ENCODE data around the gene PREX1.
A peak's percentile ranks its signal among the peaks of the same experiment; 100 is the strongest.

PREX1 gene

GRCh38 chr20:48639899-48640298 lies 187.9 kb downstream of the PREX1 start:
- no peak overlapping the region for H3K27ac Mint-ChIP-seq
- H3K27me3 Mint-ChIP-seq (ENCODE audit: low read depth), result no peaks in the 10 kb centered on the region
- H3K36me3 Mint-ChIP-seq (ENCODE audit: low read depth), result peaks cover 24% of the 10 kb centered on the region
- H3K9me3 Mint-ChIP-seq, result no peaks in the 10 kb centered on the region
- no peak for DNase-seq (ENCODE audit: low spot score)
- H3K4me1 Mint-ChIP-seq (ENCODE audit: low read depth), result peaks cover 6% of the 10 kb centered on the region
- H3K4me3 Mint-ChIP-seq, result no peak overlapping the region

DNA sequence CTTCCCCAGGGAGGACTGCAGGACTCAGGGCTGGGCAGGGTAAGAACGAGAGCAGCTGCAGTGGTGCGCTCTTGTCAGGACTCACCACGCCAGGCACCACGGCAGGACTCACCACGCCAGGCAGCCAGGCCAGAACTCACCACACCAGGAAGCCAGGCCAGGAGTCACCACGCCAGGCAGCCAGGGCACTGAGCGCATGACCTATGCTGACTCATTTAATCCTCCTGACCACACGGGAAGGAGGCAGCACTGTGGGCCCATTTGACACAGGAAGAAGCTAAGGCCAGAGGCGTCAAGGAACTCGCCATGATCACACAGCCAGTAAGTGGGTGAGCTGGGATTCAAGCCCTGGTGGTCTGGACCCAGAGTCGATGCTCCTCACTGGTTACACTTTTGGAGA lies 189.3 kb downstream of the PREX1 start:
- no peak overlapping the region for H3K27ac Mint-ChIP-seq
- DNase-seq (ENCODE audit: low spot score), result no peak
- no peaks in the 10 kb centered on the region for H3K27me3 Mint-ChIP-seq (ENCODE audit: low read depth)
- peaks cover 6% of the 10 kb centered on the region for H3K4me1 Mint-ChIP-seq (ENCODE audit: low read depth)
- H3K36me3 Mint-ChIP-seq (ENCODE audit: low read depth), result peaks cover 27% of the 10 kb centered on the region
- H3K9me3 Mint-ChIP-seq, result no peaks in the 10 kb centered on the region
- no peak overlapping the region for H3K4me3 Mint-ChIP-seq

- Mint-ChIP-seq H3K36me3 (ENCODE audit: low read depth) (peaks cover 28% of the 10 kb centered on the region), H3K27ac (no peak overlapping the region), H3K4me3 (no peak overlapping the region), H3K9me3 (no peaks in the 10 kb centered on the region), H3K4me1 (ENCODE audit: low read depth) (peaks cover 6% of the 10 kb centered on the region), H3K27me3 (ENCODE audit: low read depth) (no peaks in the 10 kb centered on the region)
- DNase-seq (ENCODE audit: low spot score), result no peak
These were observed 190.3 kb downstream of the PREX1 start for GRCh38 chr20:48637461-48637860.

- DNase-seq (ENCODE audit: low spot score), result no peak
- Mint-ChIP-seq H3K36me3 (ENCODE audit: low read depth) (peaks cover 28% of the 10 kb centered on the region), H3K4me1 (ENCODE audit: low read depth) (peaks cover 6% of the 10 kb centered on the region), H3K27ac (no peak overlapping the region), H3K27me3 (ENCODE audit: low read depth) (no peaks in the 10 kb centered on the region), H3K4me3 (no peak overlapping the region), H3K9me3 (no peaks in the 10 kb centered on the region)
These were observed 191.5 kb downstream of the PREX1 start for GRCh38 chr20:48636301-48636700.

DNA sequence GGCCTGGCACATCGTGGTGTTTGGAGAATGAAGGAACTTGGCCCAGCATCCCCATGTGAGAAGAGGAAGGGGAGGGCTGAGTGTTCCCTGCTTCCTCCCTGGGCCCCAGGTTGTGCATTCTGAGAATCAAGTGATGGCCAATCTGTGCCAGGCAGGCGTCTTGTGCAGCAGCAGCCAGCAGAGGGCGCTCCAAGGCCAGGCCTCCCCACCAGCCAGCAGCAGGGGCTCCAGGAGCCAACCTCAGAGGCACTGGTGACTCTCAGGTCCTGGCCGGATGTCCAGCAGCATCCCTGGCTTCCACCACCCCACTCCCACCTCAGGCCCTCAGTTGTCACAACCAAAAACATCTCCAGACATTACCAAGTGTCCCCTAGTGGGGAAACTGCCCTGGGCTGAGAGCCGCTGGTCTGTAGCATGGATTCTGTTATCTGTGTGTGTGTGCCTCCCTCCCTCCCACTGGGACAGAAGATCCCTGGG lies 192.0 kb downstream of the PREX1 start:
- peak; percentile 51 for DNase-seq (ENCODE audit: low spot score)
- peaks cover 6% of the 10 kb centered on the region for H3K4me1 Mint-ChIP-seq (ENCODE audit: low read depth)
- H3K36me3 Mint-ChIP-seq (ENCODE audit: low read depth), result peaks cover 27% of the 10 kb centered on the region
- H3K4me3 Mint-ChIP-seq, result no peak overlapping the region
- no peaks in the 10 kb centered on the region for H3K9me3 Mint-ChIP-seq
- H3K27me3 Mint-ChIP-seq (ENCODE audit: low read depth), result no peaks in the 10 kb centered on the region
- H3K27ac Mint-ChIP-seq, result no peak overlapping the region

GRCh38 chr20:48635361-48635760 lies 192.4 kb downstream of the PREX1 start:
- Mint-ChIP-seq H3K36me3 (ENCODE audit: low read depth) (peaks cover 23% of the 10 kb centered on the region), H3K9me3 (no peaks in the 10 kb centered on the region), H3K4me3 (no peak overlapping the region), H3K4me1 (ENCODE audit: low read depth) (peaks cover 6% of the 10 kb centered on the region), H3K27ac (no peak overlapping the region), H3K27me3 (ENCODE audit: low read depth) (no peaks in the 10 kb centered on the region)
- DNase-seq (ENCODE audit: low spot score), result no peak

GRCh38 chr20:48634641-48635040 lies 193.2 kb downstream of the PREX1 start:
- Mint-ChIP-seq H3K4me1 (ENCODE audit: low read depth) (peaks cover 6% of the 10 kb centered on the region), H3K27ac (no peak overlapping the region), H3K9me3 (no peaks in the 10 kb centered on the region), H3K36me3 (ENCODE audit: low read depth) (peaks cover 21% of the 10 kb centered on the region), H3K4me3 (no peak overlapping the region), H3K27me3 (ENCODE audit: low read depth) (no peaks in the 10 kb centered on the region)
- no peak for DNase-seq (ENCODE audit: low spot score)

GRCh38 chr20:48633620-48634257 lies 194.1 kb downstream of the PREX1 start:
- no peak overlapping the region for H3K4me3 Mint-ChIP-seq
- H3K9me3 Mint-ChIP-seq, result no peaks in the 10 kb centered on the region
- no peak for DNase-seq (ENCODE audit: low spot score)
- peaks cover 6% of the 10 kb centered on the region for H3K4me1 Mint-ChIP-seq (ENCODE audit: low read depth)
- peaks cover 17% of the 10 kb centered on the region for H3K36me3 Mint-ChIP-seq (ENCODE audit: low read depth)
- no peaks in the 10 kb centered on the region for H3K27me3 Mint-ChIP-seq (ENCODE audit: low read depth)
- no peak overlapping the region for H3K27ac Mint-ChIP-seq

GRCh38 chr20:48632825-48633619 lies 194.8 kb downstream of the PREX1 start:
- DNase-seq (ENCODE audit: low spot score), result no peak
- H3K27ac Mint-ChIP-seq, result no peak overlapping the region
- no peaks in the 10 kb centered on the region for H3K27me3 Mint-ChIP-seq (ENCODE audit: low read depth)
- peaks cover 10% of the 10 kb centered on the region for H3K36me3 Mint-ChIP-seq (ENCODE audit: low read depth)
- H3K9me3 Mint-ChIP-seq, result no peaks in the 10 kb centered on the region
- H3K4me3 Mint-ChIP-seq, result no peak overlapping the region
- H3K4me1 Mint-ChIP-seq (ENCODE audit: low read depth), result peaks cover 6% of the 10 kb centered on the region

GRCh38 chr20:48632017-48632824 lies 195.6 kb downstream of the PREX1 start:
- Mint-ChIP-seq H3K36me3 (ENCODE audit: low read depth) (peaks cover 12% of the 10 kb centered on the region), H3K9me3 (no peaks in the 10 kb centered on the region), H3K4me3 (no peak overlapping the region), H3K27ac (no peak overlapping the region), H3K27me3 (ENCODE audit: low read depth) (no peaks in the 10 kb centered on the region), H3K4me1 (ENCODE audit: low read depth) (peaks cover 6% of the 10 kb centered on the region)
- DNase-seq (ENCODE audit: low spot score), result no peak

- Mint-ChIP-seq H3K9me3 (no peaks in the 10 kb centered on the region), H3K36me3 (ENCODE audit: low read depth) (peaks cover 15% of the 10 kb centered on the region), H3K4me3 (no peak overlapping the region), H3K27ac (no peak overlapping the region), H3K4me1 (ENCODE audit: low read depth) (peaks cover 10% of the 10 kb centered on the region), H3K27me3 (ENCODE audit: low read depth) (no peaks in the 10 kb centered on the region)
- DNase-seq (ENCODE audit: low spot score), result no peak
These were observed 196.4 kb downstream of the PREX1 start for GRCh38 chr20:48631114-48632016.

GRCh38 chr20:48630342-48631075 lies 197.3 kb downstream of the PREX1 start:
- H3K4me3 Mint-ChIP-seq, result no peak overlapping the region
- H3K36me3 Mint-ChIP-seq (ENCODE audit: low read depth), result peaks cover 13% of the 10 kb centered on the region
- no peak for DNase-seq (ENCODE audit: low spot score)
- no peak overlapping the region for H3K27ac Mint-ChIP-seq
- H3K27me3 Mint-ChIP-seq (ENCODE audit: low read depth), result no peaks in the 10 kb centered on the region
- no peaks in the 10 kb centered on the region for H3K9me3 Mint-ChIP-seq
- H3K4me1 Mint-ChIP-seq (ENCODE audit: low read depth), result peaks cover 6% of the 10 kb centered on the region

DNA sequence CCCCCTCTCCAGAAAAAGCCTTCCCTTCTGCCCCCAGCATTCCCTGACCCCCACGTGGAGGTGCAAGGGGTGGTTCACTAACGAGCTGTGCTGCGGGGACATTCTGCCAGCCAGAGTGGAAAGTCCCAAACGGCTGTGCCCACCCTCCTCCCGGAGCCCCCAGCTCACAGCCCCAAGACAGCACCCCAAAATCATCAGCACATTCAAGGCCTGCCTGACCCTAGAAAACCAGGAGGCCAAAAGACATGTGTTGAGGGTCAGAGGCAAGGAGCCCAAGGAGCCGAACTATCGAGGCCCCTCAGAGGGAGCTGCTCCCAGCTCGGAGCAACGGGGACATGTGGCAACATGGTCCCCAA lies 197.9 kb downstream of the PREX1 start:
- Mint-ChIP-seq H3K27ac (no peak overlapping the region), H3K36me3 (ENCODE audit: low read depth) (peaks cover 12% of the 10 kb centered on the region), H3K4me3 (no peak overlapping the region)

More for the DNA sequence above, 197.9 kb downstream of the PREX1 start:
- no peak for DNase-seq (ENCODE audit: low spot score)
- no peaks in the 10 kb centered on the region for H3K9me3 Mint-ChIP-seq
- H3K4me1 Mint-ChIP-seq (ENCODE audit: low read depth), result peaks cover 5% of the 10 kb centered on the region
- H3K27me3 Mint-ChIP-seq (ENCODE audit: low read depth), result no peaks in the 10 kb centered on the region
